ENCODE results near the gene DMAP1.

- TF ChIP-seq, protein P1, sequence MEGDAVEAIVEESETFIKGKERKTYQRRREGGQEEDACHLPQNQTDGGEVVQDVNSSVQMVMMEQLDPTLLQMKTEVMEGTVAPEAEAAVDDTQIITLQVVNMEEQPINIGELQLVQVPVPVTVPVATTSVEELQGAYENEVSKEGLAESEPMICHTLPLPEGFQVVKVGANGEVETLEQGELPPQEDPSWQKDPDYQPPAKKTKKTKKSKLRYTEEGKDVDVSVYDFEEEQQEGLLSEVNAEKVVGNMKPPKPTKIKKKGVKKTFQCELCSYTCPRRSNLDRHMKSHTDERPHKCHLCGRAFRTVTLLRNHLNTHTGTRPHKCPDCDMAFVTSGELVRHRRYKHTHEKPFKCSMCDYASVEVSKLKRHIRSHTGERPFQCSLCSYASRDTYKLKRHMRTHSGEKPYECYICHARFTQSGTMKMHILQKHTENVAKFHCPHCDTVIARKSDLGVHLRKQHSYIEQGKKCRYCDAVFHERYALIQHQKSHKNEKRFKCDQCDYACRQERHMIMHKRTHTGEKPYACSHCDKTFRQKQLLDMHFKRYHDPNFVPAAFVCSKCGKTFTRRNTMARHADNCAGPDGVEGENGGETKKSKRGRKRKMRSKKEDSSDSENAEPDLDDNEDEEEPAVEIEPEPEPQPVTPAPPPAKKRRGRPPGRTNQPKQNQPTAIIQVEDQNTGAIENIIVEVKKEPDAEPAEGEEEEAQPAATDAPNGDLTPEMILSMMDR (IDR thresholded peaks at IDR 0.05; ENCODE audit: low read depth, low read length) = no peak
- no peak for TF ChIP-seq EZH2phosphoT487 (IDR thresholded peaks at IDR 0.05; ENCODE audit: low read depth)
These were observed 50.5 kb downstream of the DMAP1 start for GRCh38 chr1:44263568-44264450.

Measured in OCI-LY3 (cell line).